Measurements from ENCODE around the gene LDB2. TPM values are rescaled to one million over a fixed set of nuclear protein-coding genes. Genes with fewer than 3 reads are reported as not detected.

LDB2 gene
- total and polyA plus RNA-seq, 4 donors: 11.0 to 128 (median 55.7) TPM

DNA sequence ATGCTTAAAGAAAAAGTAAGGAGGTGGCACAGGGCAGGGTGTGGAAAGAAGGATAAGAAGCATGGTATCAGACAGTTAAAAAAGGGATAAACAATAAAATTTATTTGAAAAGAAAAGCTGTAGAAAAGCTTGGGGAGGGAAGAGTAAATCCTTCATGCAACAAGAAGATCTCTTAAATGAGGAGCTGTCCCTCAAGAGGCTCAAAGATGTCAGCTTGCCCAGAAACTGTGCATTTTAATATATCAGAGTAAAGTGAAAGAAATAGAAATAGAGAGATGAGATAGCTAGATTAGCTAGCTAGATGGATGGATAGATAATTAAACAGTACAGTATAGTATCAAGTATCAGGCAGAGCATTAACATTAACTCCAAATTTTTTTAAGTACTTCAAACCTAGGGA is 170.3 kb downstream of the LDB2 start:
- DNase-seq (no peak), ATAC-seq (ENCODE audit: low FRiP score) (no peak)
- no peak overlapping the region for H3K4me3 ChIP-seq (ENCODE audit: low read length in 2 of 2)
- intact Hi-C loops (cut with DNase I): no loop called here
- no peaks in the 10 kb centered on the region for H3K36me3 ChIP-seq (ENCODE audit: control insufficient read depth in 1 of 2, insufficient read depth in 2 of 2, low read length in 1 of 2)
- H3K27ac ChIP-seq (ENCODE audit: low read depth in 1 of 2, low read length in 2 of 2): no peak overlapping the region
- no peaks in the 10 kb centered on the region for H3K27me3 ChIP-seq (ENCODE audit: control insufficient read depth in 1 of 2, insufficient read depth in 2 of 2, low read length in 1 of 2)
- H3K4me1 ChIP-seq (ENCODE audit: control insufficient read depth in 1 of 2, insufficient read depth in 2 of 2, low read length in 2 of 2): no peaks in the 10 kb centered on the region
- H3K9me3 ChIP-seq (ENCODE audit: control insufficient read depth, low read length): peaks cover 4% of the 10 kb centered on the region

DNA sequence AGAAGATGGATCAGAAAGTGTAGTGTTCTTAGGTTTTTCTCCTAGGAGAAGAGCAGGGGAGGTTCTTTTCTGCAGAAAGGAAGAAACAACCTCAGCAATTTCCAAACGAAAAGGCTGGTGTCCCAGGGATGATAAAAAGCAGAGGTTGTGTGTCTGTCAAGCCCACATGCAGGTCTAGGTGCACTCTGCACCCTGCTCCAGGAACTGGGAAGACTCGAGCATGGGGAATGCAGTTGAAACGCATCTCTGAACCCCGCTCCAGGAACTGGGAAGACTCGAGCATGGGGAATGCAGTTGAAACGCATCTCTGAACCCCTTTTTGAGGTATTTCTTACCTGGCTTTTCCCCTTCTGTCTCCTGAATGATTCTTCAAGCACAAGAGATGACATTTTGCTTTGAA is 171.2 kb downstream of the LDB2 start:
- intact Hi-C loops (cut with DNase I): no loop called here
- ATAC-seq (ENCODE audit: low FRiP score): no peak
- 88 to 91% methylated on average over 6 of the region's 6 CpGs for WGBS, 2 donors

DNA sequence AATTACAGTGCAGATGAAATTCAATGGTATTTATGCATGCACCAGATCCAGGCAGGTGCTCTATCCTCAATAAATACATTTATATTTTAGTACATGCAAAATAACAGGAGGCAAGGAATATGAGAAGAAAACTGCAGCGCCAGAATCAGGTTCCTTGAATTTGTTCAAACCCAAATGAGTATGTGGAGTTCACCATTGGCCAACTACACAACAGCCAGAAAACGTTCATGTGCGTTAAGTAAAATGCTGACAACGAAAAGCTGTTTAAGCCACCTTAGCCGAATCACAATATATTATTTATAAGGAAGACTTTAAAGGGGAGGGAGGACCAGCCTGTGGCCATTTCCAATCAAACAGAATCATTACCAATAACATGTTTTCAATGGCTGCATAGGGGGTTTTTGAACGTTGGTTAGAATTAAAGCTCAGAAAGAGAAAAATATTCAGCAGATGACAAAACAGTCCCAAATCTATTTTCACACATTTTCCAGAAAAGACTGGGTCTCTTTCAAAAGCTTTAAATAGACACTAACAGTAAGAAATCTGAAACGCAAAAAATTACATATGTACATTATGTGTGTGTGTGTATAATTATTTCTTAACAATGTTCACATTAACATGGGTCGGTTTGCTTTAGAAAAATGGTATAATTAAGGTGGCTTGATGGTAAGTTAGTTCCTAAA is 171.9 kb downstream of the LDB2 start:
- intact Hi-C loops (cut with DNase I): no loop called here
- DNase-seq: no peak
- no peak overlapping the region for H3K4me3 ChIP-seq (ENCODE audit: low read length in 2 of 2)
- 83 to 88% methylated on average over 8 of the region's 8 CpGs for WGBS, 2 donors
- no peaks in the 10 kb centered on the region for H3K4me1 ChIP-seq (ENCODE audit: control insufficient read depth in 1 of 2, insufficient read depth in 2 of 2, low read length in 2 of 2)
- peaks cover 4% of the 10 kb centered on the region for H3K9me3 ChIP-seq (ENCODE audit: control insufficient read depth, low read length)
- H3K27me3 ChIP-seq (ENCODE audit: control insufficient read depth in 1 of 2, insufficient read depth in 2 of 2, low read length in 1 of 2): no peaks in the 10 kb centered on the region
- H3K27ac ChIP-seq (ENCODE audit: low read depth in 1 of 2, low read length in 2 of 2): no peak overlapping the region
- ATAC-seq (ENCODE audit: low FRiP score): no peak
- H3K36me3 ChIP-seq (ENCODE audit: control insufficient read depth in 1 of 2, insufficient read depth in 2 of 2, low read length in 1 of 2): no peaks in the 10 kb centered on the region

More for the DNA sequence above, 171.2 kb downstream of the LDB2 start:
- peaks cover 4% of the 10 kb centered on the region for H3K9me3 ChIP-seq (ENCODE audit: control insufficient read depth, low read length)
- no peak for DNase-seq
- no peaks in the 10 kb centered on the region for H3K36me3 ChIP-seq (ENCODE audit: control insufficient read depth in 1 of 2, insufficient read depth in 2 of 2, low read length in 1 of 2)
- no peak overlapping the region for H3K4me3 ChIP-seq (ENCODE audit: low read length in 2 of 2)
- H3K27ac ChIP-seq (ENCODE audit: low read depth in 1 of 2, low read length in 2 of 2): no peak overlapping the region
- no peaks in the 10 kb centered on the region for H3K27me3 ChIP-seq (ENCODE audit: control insufficient read depth in 1 of 2, insufficient read depth in 2 of 2, low read length in 1 of 2)
- no peaks in the 10 kb centered on the region for H3K4me1 ChIP-seq (ENCODE audit: control insufficient read depth in 1 of 2, insufficient read depth in 2 of 2, low read length in 2 of 2)

DNA sequence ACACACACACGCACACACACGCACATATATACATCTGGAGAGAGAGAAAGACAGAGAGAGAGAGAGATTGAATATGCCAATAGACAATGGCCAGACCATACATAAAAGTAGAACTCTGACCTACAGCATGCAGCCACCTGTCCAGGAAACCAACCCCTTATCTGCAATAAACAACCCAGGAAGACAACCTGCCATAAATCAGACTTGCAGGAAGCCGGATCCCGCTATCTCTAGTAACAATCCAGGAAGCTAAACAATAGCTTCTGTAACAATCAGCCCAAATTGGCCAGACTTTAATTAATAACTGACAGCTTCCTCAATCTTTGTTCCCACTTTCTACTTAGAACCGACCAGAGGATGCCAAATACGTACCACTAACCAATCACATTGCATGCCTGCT is 173.2 kb downstream of the LDB2 start:
- H3K4me1 ChIP-seq (ENCODE audit: control insufficient read depth in 1 of 2, insufficient read depth in 2 of 2, low read length in 2 of 2): no peaks in the 10 kb centered on the region
- DNase-seq (no peak), ATAC-seq (ENCODE audit: low FRiP score) (no peak)
- no peak overlapping the region for H3K4me3 ChIP-seq (ENCODE audit: low read length in 2 of 2)
- 90 to 95% methylated on average over 6 of the region's 6 CpGs for WGBS, 2 donors
- no peak overlapping the region for H3K27ac ChIP-seq (ENCODE audit: low read depth in 1 of 2, low read length in 2 of 2)
- no peaks in the 10 kb centered on the region for H3K27me3 ChIP-seq (ENCODE audit: control insufficient read depth in 1 of 2, insufficient read depth in 2 of 2, low read length in 1 of 2)
- H3K36me3 ChIP-seq (ENCODE audit: control insufficient read depth in 1 of 2, insufficient read depth in 2 of 2, low read length in 1 of 2): no peaks in the 10 kb centered on the region
- intact Hi-C loops (cut with DNase I): no loop called here
- peaks cover 4% of the 10 kb centered on the region for H3K9me3 ChIP-seq (ENCODE audit: control insufficient read depth, low read length)

DNA sequence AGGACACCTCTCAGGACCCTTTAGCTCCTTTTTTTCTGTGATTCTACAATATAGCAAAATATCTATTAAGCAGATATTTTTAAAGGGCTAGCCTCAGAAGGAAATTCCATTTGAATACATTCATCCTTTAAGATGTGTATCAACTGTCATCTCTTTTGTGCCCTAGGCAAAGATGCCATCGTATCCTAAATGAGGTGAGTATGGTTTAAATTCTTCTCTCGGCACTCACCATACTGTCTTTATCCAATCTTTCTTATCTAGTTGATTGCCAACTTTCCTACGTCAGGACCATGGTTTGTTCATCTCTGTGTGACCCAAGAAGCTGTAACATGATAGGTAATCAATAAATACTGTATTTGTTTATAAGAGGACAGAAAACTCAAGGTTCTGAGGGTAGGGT is 176.0 kb downstream of the LDB2 start:
- H3K4me3 ChIP-seq (ENCODE audit: low read length in 2 of 2): no peak overlapping the region
- WGBS, 2 donors: 83 to 99% methylated on average over 3 of the region's 3 CpGs
- H3K9me3 ChIP-seq (ENCODE audit: control insufficient read depth, low read length): peaks cover 4% of the 10 kb centered on the region
- intact Hi-C loops (cut with DNase I): no loop called here
- no peaks in the 10 kb centered on the region for H3K4me1 ChIP-seq (ENCODE audit: control insufficient read depth in 1 of 2, insufficient read depth in 2 of 2, low read length in 2 of 2)
- H3K27ac ChIP-seq (ENCODE audit: low read depth in 1 of 2, low read length in 2 of 2): no peak overlapping the region
- no peaks in the 10 kb centered on the region for H3K36me3 ChIP-seq (ENCODE audit: control insufficient read depth in 1 of 2, insufficient read depth in 2 of 2, low read length in 1 of 2)
- DNase-seq: no peak
- H3K27me3 ChIP-seq (ENCODE audit: control insufficient read depth in 1 of 2, insufficient read depth in 2 of 2, low read length in 1 of 2): no peaks in the 10 kb centered on the region
- no peak for ATAC-seq (ENCODE audit: low FRiP score)

DNA sequence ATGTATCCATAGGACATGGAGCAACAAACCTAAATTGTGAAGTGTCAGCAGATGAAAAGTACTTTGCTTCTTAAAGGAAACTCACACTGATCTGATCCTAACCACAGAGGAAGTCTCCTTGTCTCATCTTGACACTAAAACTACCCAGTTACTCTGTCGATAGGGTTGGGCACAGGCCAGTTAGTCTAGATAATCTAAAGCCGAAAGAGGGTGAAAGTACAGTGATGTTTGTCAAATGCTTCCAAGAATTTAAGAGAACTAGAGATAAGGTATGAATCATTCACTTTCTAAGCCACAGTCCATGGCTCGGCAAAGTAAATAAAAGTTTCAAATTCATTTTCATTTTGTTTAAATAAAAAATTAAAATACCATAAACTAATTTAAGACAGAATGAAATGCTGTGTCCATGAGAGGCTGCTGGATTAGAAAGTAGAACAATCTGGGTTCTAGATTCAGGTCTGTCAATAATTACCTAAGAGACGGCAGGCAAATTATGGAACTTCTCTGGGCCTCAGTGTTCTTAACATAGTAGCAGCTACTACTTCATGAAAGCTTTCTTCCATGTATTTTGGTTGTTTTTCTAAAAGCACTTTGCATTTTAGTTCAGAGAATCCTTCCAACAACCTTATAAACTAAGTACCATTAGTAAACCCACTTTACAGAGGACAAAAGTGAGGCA is 176.7 kb downstream of the LDB2 start:
- no peaks in the 10 kb centered on the region for H3K4me1 ChIP-seq (ENCODE audit: control insufficient read depth in 1 of 2, insufficient read depth in 2 of 2, low read length in 2 of 2)
- H3K4me3 ChIP-seq (ENCODE audit: low read length in 2 of 2): peak overlapping the region in 1 of 2 donors; percentile 26
- DNase-seq (no peak), ATAC-seq (ENCODE audit: low FRiP score) (peak; percentile 43)
- H3K27ac ChIP-seq (ENCODE audit: low read depth in 1 of 2, low read length in 2 of 2): no peak overlapping the region
- no peaks in the 10 kb centered on the region for H3K36me3 ChIP-seq (ENCODE audit: control insufficient read depth in 1 of 2, insufficient read depth in 2 of 2, low read length in 1 of 2)
- intact Hi-C loops (cut with DNase I): no loop called here
- H3K9me3 ChIP-seq (ENCODE audit: control insufficient read depth, low read length): peaks cover 4% of the 10 kb centered on the region
- no peaks in the 10 kb centered on the region for H3K27me3 ChIP-seq (ENCODE audit: control insufficient read depth in 1 of 2, insufficient read depth in 2 of 2, low read length in 1 of 2)
- WGBS, 2 donors: 7 to 8% methylated on average over 4 of the region's 4 CpGs

DNA sequence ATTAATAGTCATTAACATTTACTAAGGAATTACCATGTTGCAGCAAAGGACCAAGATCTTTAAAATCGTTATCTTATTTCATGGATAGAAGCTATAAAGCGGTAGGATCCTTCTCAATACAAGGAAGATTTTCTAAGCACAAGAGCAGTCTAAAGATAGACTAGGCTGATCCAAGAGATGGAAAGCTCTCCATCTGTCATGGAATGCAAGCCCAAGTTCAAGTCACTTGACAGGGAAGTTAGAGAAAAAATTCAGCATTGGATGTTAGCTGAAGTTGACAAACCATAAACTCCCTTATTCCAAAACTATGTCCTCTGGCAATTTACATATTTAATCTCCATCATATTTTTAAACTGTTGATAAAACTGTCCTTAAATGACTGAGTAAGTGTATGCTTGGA is 177.7 kb downstream of the LDB2 start:
- no peaks in the 10 kb centered on the region for H3K4me1 ChIP-seq (ENCODE audit: control insufficient read depth in 1 of 2, insufficient read depth in 2 of 2, low read length in 2 of 2)
- no peak overlapping the region for H3K27ac ChIP-seq (ENCODE audit: low read depth in 1 of 2, low read length in 2 of 2)
- ATAC-seq (ENCODE audit: low FRiP score) (no peak), DNase-seq (no peak)
- H3K36me3 ChIP-seq (ENCODE audit: control insufficient read depth in 1 of 2, insufficient read depth in 2 of 2, low read length in 1 of 2): no peaks in the 10 kb centered on the region
- H3K27me3 ChIP-seq (ENCODE audit: control insufficient read depth in 1 of 2, insufficient read depth in 2 of 2, low read length in 1 of 2): no peaks in the 10 kb centered on the region
- intact Hi-C loops (cut with DNase I): no loop called here
- H3K4me3 ChIP-seq (ENCODE audit: low read length in 2 of 2): no peak overlapping the region
- H3K9me3 ChIP-seq (ENCODE audit: control insufficient read depth, low read length): peaks cover 4% of the 10 kb centered on the region
- 71 to 98% methylated on average over 2 of the region's 2 CpGs for WGBS, 2 donors

DNA sequence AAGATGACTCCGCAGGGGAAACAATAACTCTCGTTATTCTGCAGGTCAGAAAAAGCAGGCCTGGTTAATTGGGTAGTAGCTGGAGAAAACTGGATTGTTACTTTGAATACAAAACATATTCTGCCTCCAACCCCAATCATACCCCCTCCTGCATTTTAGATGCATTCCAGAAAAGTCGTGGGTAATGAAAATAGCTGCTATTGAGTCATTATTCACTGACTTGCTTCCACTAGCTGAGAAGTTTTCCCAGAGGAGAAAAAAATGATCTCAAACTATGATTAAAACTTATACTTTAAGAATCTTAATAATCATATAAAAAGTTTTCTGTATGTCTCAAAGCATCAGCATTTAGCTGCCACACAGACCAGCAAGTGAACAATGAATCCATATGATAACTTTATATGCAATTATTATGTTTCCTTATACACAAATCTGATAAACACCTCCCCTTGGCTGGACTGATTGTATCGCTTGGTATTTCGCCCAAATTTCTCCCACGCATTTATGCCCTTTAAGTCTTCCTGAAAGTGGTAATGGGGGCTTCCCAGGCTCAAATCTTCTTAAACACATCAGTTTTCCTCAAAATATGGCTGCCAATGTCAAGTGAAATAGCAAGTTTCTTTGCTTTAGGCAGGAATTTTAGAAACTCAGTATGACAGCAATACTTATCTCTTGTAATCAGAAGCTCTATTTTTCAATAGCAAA is 181.0 kb downstream of the LDB2 start:
- no peak for DNase-seq
- Histone ChIP-seq H3K4me3 (ENCODE audit: low read length in 2 of 2) (no peak overlapping the region), H3K36me3 (ENCODE audit: control insufficient read depth in 1 of 2, insufficient read depth in 2 of 2, low read length in 1 of 2) (no peaks in the 10 kb centered on the region), H3K4me1 (ENCODE audit: control insufficient read depth in 1 of 2, insufficient read depth in 2 of 2, low read length in 2 of 2) (no peaks in the 10 kb centered on the region), H3K27ac (ENCODE audit: low read depth in 1 of 2, low read length in 2 of 2) (no peak overlapping the region), H3K27me3 (ENCODE audit: control insufficient read depth in 1 of 2, insufficient read depth in 2 of 2, low read length in 1 of 2) (no peaks in the 10 kb centered on the region), H3K9me3 (ENCODE audit: control insufficient read depth, low read length) (no peaks in the 10 kb centered on the region)
- 23 to 24% methylated on average over 6 of the region's 6 CpGs for WGBS, 2 donors
- intact Hi-C loops (cut with DNase I): no loop called here
- no peak for ATAC-seq (ENCODE audit: low FRiP score)

DNA sequence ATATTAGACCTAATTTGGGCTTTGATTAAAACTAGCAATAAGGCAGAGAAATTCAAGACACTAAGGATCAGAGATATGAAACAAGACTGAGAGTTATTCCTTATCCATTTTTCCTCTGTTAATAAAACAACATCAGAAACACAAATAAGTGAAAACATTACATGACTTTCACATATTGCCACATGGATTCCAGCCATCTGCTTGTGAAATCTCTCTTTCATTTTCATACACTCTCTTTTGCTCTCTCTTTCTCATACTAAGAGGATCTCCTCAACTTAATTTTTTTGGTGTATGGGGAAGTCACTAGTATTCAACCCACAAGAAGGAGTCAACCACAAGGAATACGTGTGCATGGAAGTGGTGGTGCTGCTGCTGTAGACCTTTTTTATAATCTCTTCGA is 183.0 kb downstream of the LDB2 start:
- intact Hi-C loops (cut with DNase I): no loop called here
- DNase-seq (no peak), ATAC-seq (ENCODE audit: low FRiP score) (peak; percentile 56)
- Histone ChIP-seq H3K27me3 (ENCODE audit: control insufficient read depth in 1 of 2, insufficient read depth in 2 of 2, low read length in 1 of 2) (no peaks in the 10 kb centered on the region), H3K4me1 (ENCODE audit: control insufficient read depth in 1 of 2, insufficient read depth in 2 of 2, low read length in 2 of 2) (no peaks in the 10 kb centered on the region), H3K9me3 (ENCODE audit: control insufficient read depth, low read length) (no peaks in the 10 kb centered on the region), H3K27ac (ENCODE audit: low read depth in 1 of 2, low read length in 2 of 2) (no peak overlapping the region), H3K36me3 (ENCODE audit: control insufficient read depth in 1 of 2, insufficient read depth in 2 of 2, low read length in 1 of 2) (no peaks in the 10 kb centered on the region), H3K4me3 (ENCODE audit: low read length in 2 of 2) (no peak overlapping the region)
- WGBS, 2 donors: 95 to 100% methylated on average over 2 of the region's 2 CpGs
